ENCODE measurements around the gene BCO2.

GRCh38 chr11:112227471-112227870, 52.2 kb downstream of the BCO2 start:
- TF ChIP-seq USF2 (IDR thresholded peaks at IDR 0.05; ENCODE audit: borderline replicate concordance, low read depth, low read length): no peak
- no peak for TF ChIP-seq ZBTB40 (IDR thresholded peaks at IDR 0.05; ENCODE audit: borderline replicate concordance)
- no peak for TF ChIP-seq IRF3 (IDR thresholded peaks at IDR 0.05)
- no peak for TF ChIP-seq CTCF (IDR thresholded peaks at IDR 0.05 in 2 of 3, conservative IDR thresholded peaks at IDR 0.05 in 1 of 3; ENCODE audit: control insufficient read depth in 2 of 3, extremely low read depth in 1 of 3, insufficient read depth in 1 of 3, low read depth in 3 of 3, low read length in 3 of 3)
- TF ChIP-seq RBBP5 (conservative IDR thresholded peaks at IDR 0.05): no peak
- TF ChIP-seq CEBPZ (IDR thresholded peaks at IDR 0.05; ENCODE audit: low read depth, low read length): no peak
- TF ChIP-seq YY1 (IDR thresholded peaks at IDR 0.05; ENCODE audit: low read depth, low read length): no peak
- TF ChIP-seq JUNB (IDR thresholded peaks at IDR 0.05): no peak

Data from GM12878 (cell line).